BE2C (cell line): ENCODE data around the gene ACRV1.
A peak's percentile ranks its signal among the peaks of the same experiment; 100 is the strongest.

Experiments used
- DNase-seq: peaks from one replicate; pipeline ENCODE4 v3.0.0-alpha.2; 2020
- H3K27me3 ChIP-seq: fragments of 250-450 bp; sonication (Bioruptor Pico); 2 replicates; pipeline ENCODE4 v1.5.1; 2020; ENCODE audit warnings: mild to moderate bottlenecking
- H3K36me3 ChIP-seq: fragments of 250-450 bp; sonication (Bioruptor Pico); 2 replicates; pipeline ENCODE4 v1.5.1; 2020; ENCODE audit warnings: mild to moderate bottlenecking
- H3K4me1 ChIP-seq: fragments of 250-450 bp; sonication (Bioruptor Pico); 2 replicates; pipeline ENCODE4 v1.5.1; 2020
- H3K4me3 ChIP-seq: 2 replicates; pipeline ENCODE4 v1.5.1; 2011; ENCODE audit warnings: low read depth, low read length
- H3K9me3 ChIP-seq: fragments of 250-450 bp; sonication (Bioruptor Pico); 2 replicates; pipeline ENCODE4 v1.5.1; 2020
- TF ChIP-seq, protein P1 (sequence below): IDR thresholded peaks from 2 replicates; pipeline ENCODE4 v1.5.1; 2012; ENCODE audit warnings: mild to moderate bottlenecking, low read depth, low read length

ACRV1 gene

DNA sequence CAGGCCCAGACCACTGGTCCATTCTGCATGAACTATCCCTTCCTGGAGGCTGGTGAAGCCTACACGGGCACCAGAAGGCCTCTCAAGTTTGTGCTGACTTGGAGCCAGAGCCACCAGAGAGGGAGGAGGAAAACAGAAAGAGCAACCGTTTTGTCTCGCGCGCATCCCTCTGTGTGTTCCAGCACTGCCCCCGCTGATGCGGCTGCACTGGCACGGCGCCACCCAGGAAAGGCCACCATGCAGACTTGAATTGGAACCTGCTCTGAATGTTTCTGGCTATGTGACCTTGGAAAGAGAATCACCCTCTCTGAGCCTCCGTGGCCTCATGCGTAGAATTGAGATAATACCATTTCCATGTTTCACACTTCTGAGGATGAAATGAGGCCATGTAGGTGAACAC, 7.4 kb upstream of the ACRV1 start:
- TF ChIP-seq, protein P1, sequence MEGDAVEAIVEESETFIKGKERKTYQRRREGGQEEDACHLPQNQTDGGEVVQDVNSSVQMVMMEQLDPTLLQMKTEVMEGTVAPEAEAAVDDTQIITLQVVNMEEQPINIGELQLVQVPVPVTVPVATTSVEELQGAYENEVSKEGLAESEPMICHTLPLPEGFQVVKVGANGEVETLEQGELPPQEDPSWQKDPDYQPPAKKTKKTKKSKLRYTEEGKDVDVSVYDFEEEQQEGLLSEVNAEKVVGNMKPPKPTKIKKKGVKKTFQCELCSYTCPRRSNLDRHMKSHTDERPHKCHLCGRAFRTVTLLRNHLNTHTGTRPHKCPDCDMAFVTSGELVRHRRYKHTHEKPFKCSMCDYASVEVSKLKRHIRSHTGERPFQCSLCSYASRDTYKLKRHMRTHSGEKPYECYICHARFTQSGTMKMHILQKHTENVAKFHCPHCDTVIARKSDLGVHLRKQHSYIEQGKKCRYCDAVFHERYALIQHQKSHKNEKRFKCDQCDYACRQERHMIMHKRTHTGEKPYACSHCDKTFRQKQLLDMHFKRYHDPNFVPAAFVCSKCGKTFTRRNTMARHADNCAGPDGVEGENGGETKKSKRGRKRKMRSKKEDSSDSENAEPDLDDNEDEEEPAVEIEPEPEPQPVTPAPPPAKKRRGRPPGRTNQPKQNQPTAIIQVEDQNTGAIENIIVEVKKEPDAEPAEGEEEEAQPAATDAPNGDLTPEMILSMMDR: no peak
- Histone ChIP-seq H3K36me3 (no peaks in the 10 kb centered on the region), H3K27me3 (no peaks in the 10 kb centered on the region), H3K4me1 (no peaks in the 10 kb centered on the region), H3K4me3 (no peak overlapping the region), H3K9me3 (no peaks in the 10 kb centered on the region)
- no peak for DNase-seq

DNA sequence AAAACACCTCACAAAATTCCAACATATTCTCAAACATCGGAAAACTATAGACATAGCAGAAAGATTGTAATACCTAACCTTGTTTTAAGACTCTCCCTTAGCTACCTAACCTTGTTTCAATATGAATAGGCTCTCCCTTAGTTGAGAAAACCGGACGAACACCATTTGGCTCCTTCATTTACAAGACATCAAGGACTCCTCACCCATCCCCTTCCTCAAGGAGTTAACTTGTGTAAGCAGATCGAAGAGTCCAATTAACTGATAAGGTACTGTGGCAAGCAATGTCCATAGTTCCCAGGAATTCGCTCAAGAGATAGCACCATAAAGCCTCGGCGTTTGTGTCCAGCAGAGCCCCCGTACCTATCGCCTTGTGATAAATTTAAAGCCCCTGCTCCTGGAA, 4.6 kb upstream of the ACRV1 start:
- Histone ChIP-seq H3K36me3 (peaks cover under 1% of the 10 kb centered on the region), H3K27me3 (no peaks in the 10 kb centered on the region), H3K4me3 (no peak overlapping the region), H3K9me3 (no peaks in the 10 kb centered on the region), H3K4me1 (no peaks in the 10 kb centered on the region)
- DNase-seq: no peak
- TF ChIP-seq, protein P1: no peak

- Histone ChIP-seq H3K36me3 (peaks cover 40% of the 10 kb centered on the region), H3K4me3 (no peak overlapping the region), H3K9me3 (no peaks in the 10 kb centered on the region), H3K27me3 (no peaks in the 10 kb centered on the region), H3K4me1 (no peaks in the 10 kb centered on the region)
- TF ChIP-seq, protein P1: no peak
- no peak for DNase-seq
These were observed 810 bp downstream of the ACRV1 start for GRCh38 chr11:125679837-125680236.

GRCh38 chr11:125679397-125679796, 1.2 kb downstream of the ACRV1 start:
- Histone ChIP-seq H3K9me3 (no peaks in the 10 kb centered on the region), H3K27me3 (no peaks in the 10 kb centered on the region), H3K36me3 (peaks cover 40% of the 10 kb centered on the region), H3K4me3 (no peak overlapping the region), H3K4me1 (no peaks in the 10 kb centered on the region)
- no peak for DNase-seq
- TF ChIP-seq, protein P1: peak; percentile 12; the same call in 1 of the 2 replicates

GRCh38 chr11:125675196-125675595, 5.5 kb downstream of the ACRV1 start:
- Histone ChIP-seq H3K27me3 (no peaks in the 10 kb centered on the region), H3K9me3 (no peaks in the 10 kb centered on the region)

GRCh38 chr11:125674210-125674609, 6.4 kb downstream of the ACRV1 start:
- DNase-seq: no peak
- Histone ChIP-seq H3K27me3 (no peaks in the 10 kb centered on the region), H3K36me3 (peaks cover 36% of the 10 kb centered on the region), H3K9me3 (no peaks in the 10 kb centered on the region), H3K4me3 (no peak overlapping the region), H3K4me1 (no peaks in the 10 kb centered on the region)
- TF ChIP-seq, protein P1: no peak

More at GRCh38 chr11:125675196-125675595, 5.5 kb downstream of the ACRV1 start:
- Histone ChIP-seq H3K4me3 (no peak overlapping the region), H3K4me1 (no peaks in the 10 kb centered on the region), H3K36me3 (peaks cover 44% of the 10 kb centered on the region)
- DNase-seq: no peak
- TF ChIP-seq, protein P1: no peak
